Tibial nerve (tissue), 3 donors: ENCODE data around the gene MIER1.

Experiments
- POLR2A ChIP-seq, 2 donors: fragments of 450-650 bp; IDR thresholded peaks; one replicate each; pipeline ENCODE4 v1.6.1; 2017; ENCODE audit warnings: antibody characterized with exemption in 2 of 2, mild to moderate bottlenecking in 2 of 2, moderate library complexity in 2 of 2
- TF ChIP-seq, protein P1 (sequence below), 5 experiments: fragments of 200-600 bp in 3 of 5; fragments of 450-650 bp in 2 of 5; sonication (generic) in 3 of 5; IDR thresholded peaks; one replicate each; pipeline ENCODE4 v1.5.1; 2016 to 2019; ENCODE audit warnings: antibody characterized with exemption in 5 of 5, mild to moderate bottlenecking in 3 of 5, moderate library complexity in 2 of 5

DNA sequence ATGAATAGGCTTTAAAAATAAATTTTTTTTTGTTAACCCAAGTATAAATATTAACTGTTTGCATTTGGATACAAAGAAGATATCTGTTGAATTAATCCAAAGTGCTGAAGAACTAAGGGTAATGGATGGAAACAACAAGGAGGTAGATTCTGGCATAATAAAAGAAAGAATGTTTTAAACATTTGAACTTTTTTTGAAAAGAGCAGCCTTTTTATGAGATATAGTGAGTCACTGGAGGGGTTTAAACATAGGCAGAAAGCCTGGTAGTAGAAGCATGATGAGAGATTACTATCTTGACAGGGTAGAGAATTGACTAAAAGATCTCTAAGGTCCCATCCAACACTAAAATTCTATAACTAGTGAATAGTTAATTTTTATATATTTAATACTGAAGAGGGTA, 2.7 kb downstream of the MIER1 start:
- TF ChIP-seq POLR2A (IDR thresholded peaks at IDR 0.05), result no peak
- TF ChIP-seq, protein P1, sequence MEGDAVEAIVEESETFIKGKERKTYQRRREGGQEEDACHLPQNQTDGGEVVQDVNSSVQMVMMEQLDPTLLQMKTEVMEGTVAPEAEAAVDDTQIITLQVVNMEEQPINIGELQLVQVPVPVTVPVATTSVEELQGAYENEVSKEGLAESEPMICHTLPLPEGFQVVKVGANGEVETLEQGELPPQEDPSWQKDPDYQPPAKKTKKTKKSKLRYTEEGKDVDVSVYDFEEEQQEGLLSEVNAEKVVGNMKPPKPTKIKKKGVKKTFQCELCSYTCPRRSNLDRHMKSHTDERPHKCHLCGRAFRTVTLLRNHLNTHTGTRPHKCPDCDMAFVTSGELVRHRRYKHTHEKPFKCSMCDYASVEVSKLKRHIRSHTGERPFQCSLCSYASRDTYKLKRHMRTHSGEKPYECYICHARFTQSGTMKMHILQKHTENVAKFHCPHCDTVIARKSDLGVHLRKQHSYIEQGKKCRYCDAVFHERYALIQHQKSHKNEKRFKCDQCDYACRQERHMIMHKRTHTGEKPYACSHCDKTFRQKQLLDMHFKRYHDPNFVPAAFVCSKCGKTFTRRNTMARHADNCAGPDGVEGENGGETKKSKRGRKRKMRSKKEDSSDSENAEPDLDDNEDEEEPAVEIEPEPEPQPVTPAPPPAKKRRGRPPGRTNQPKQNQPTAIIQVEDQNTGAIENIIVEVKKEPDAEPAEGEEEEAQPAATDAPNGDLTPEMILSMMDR (IDR thresholded peaks at IDR 0.05), result no peak
